Measurements from ENCODE around the gene BEST4.
A peak's percentile ranks its signal among the peaks of the same experiment; 100 is the strongest.
"Not testable (repeated sequence)": the region's sequence is repeated elsewhere in the genome, so short reads cannot be mapped to it uniquely, and the experiment has no call there.

BEST4 gene

DNA sequence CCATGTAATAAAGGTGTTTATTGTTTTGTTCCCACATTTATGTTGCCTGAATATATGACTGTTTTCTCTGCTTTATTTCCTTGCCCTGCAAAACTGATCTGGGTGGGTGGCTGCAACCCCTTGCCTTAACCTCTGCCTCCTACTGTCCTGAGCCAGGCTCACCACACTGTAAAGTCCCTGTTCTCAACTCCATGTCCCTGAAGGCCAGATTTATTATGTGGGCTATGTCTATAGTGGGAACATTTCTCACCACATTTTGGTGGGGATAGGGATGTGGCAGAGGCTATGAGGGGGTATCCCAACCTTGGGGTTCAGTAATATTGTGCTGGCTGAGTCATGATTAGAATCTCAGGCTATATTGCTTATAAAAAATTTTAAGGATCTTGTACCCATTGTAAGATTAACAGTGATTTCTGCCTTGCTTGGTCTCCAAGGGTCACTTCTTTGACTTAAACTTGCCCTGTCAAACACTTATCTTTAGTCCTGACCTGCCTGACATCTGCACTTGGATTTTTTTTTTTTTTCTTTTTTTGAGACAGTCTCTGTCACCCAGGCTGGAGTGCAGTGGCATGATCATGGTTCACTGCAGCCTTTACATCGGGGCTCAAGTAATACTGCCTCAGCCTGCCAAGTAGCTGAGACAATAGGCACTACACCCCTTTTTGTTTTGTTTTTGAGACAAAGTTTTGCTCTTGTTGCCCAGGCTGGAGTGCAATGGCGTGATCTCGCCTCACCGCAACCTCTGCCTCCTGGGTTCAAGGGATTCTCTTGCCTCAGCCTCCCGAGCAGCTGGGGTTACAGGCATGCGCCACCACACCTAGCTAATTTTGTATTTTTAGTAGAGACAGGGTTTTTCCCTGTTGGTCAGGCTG, 9.0 kb downstream of the BEST4 start:
- no peak for DNase-seq (ENCODE audit: low read depth in 2 of 2)

DNA sequence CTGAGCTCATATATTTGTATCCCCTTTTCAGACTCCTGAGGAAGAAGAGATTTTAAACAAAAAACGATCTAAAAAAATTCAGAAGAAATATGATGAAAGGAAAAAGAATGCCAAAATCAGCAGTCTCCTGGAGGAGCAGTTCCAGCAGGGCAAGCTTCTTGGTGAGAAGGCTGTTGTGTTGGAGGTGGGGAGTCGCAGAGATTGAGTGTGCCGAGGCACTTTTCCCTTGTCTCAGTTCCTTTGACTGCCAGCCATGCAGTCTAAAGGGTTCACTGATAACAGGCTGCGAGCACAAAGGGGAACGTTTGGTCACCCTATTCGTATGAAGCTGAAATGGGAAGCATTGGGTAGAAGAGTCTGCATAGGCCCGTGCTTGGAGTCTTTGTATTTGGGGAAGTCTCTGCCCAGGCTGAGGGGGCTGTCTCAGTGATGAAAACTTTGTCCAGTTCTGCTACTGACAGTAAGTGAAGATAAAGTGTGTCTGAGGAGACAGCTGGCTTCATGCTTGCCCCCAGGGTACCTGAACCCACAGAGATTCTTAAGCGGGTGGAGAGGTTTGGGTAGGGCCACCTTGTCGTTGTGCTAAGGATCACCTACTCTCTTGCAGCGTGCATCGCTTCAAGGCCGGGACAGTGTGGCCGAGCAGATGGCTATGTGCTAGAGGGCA, 9.9 kb downstream of the BEST4 start:
- DNase-seq (ENCODE audit: low read depth in 2 of 2) = no peak

DNA sequence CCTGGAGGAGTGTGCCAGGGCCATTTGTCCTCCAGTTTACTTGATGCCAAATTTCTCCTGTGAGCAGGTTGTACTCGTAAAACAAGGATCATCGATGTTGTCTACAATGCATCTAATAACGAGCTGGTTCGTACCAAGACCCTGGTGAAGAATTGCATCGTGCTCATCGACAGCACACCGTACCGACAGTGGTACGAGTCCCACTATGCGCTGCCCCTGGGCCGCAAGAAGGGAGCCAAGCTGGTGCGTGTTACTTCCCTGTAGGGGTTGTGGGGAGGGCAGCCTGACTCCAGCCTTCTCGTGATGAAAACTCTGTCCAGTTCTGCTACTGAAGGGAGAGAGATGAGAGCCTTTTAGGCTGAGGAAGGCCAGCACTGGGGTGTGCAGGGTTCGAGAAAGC, 10.4 kb downstream of the BEST4 start:
- no peak for DNase-seq (ENCODE audit: low read depth in 2 of 2)

DNA sequence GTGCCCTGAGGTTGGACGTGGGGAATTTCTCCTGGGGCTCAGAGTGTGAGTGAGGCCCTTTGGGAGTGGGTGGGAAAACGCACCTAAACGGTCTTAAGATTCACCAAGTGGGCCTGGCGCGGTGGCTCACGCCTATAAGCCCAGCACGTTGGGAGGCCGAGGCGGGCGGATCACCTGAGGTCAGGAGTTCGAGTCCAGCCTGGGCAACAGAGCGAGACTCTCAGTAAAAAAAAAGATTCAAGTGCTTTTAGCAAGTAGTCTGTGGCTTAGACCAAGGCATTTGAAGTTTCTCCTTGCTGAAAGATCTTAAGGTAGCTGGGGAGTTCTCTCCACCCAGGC, 11.3 kb downstream of the BEST4 start:
- DNase-seq (ENCODE audit: low read depth in 2 of 2) = no peak

GRCh38 chr1:44775930-44776729, 11.8 kb downstream of the BEST4 start:
- DNase-seq (ENCODE audit: low read depth in 2 of 2) = no peak

- peak; percentile 76 to 82 for DNase-seq (ENCODE audit: low read depth in 2 of 2)
Measured at GRCh38 chr1:44775078-44775929, 12.7 kb downstream of the BEST4 start, which contains the start of gene RPS8. RPS8 (plus strand) TSS chr1:44775540; CDS start chr1:44775597, 57 bp downstream.

DNA sequence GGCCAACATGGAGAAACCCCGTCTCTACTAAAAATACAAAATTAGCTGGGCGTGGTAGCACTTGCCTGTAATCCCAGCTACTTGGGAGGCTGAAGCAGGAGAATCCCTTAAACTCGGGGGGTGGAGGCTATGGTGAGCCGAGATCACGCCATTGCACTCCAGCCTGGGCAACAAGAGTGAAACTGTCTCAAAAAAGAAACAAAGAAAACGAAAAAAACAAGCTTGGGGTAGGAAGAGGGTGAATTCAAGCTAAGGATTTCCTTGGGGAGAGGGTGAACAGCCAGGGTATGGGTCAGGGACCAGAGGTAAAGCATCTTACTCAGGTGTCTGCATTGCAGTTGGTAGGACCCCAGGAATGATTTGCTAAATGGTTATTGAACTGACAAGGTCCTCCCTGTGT, 21.5 kb downstream of the BEST4 start:
- not testable (repeated sequence) for DNase-seq (ENCODE audit: low read depth in 2 of 2)

DNA sequence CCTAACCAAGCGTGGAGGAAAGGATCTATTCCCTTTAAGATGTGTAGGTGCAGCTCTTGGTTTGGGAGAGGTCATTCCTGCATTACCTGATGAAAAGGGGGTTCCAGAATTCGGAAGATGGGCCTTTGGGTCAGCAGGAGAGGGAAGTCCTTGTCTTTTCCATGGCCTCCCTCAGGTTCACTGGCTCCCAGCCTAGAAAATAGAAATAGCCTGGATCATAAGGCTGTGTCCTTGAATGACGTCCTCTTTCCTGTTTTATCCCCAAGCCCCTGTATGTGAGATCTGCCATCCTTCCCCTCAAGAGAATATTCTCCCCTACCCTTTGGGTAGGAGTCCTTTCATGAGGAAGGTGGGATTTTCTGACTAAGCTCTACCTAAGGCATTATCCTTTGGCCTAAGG, 27.1 kb downstream of the BEST4 start:
- no peak for DNase-seq (ENCODE audit: low read depth in 2 of 2)

DNA sequence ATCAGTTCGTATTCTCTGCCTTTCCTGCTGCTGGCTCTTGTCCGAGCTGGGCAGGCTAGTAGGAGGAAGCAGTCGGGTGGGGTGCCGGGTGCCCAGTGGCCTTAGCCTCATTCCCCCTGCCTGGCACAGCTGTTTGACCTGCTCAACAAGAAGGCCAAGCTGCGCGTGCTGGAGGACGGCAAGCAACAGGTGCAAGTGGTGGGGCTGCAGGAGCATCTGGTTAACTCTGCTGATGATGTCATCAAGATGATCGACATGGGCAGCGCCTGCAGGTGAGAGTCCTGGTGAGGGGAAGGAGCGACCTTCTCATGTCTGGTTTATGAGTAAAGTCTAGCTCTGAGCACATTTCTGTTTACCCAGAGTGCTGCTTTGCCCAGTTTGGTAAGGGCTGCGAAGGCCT, 28.9 kb downstream of the BEST4 start:
- no peak for DNase-seq (ENCODE audit: low read depth in 2 of 2)

DNA sequence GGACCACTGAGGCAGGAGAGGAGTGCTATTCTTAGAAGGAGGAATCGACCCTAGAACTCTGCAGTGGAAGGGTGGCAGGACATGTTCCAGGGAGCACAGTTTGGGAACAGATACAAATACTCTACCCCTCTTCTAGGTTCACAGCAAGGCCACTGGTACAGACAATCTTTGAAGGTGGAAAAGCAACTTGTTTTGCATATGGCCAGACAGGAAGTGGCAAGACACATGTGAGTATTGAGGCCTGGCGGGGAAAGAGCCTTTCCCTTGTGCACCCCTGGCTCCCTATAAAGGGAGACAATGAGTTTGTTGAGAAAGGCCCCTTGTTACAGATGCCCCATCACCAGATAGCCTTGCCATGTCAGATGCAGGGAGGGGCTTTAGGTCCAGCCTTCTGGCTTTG, 30.6 kb downstream of the BEST4 start:
- DNase-seq (ENCODE audit: low read depth in 2 of 2) = no peak

- no peak for DNase-seq (ENCODE audit: low read depth in 2 of 2)
Measured at GRCh38 chr1:44747878-44748277, 40.1 kb downstream of the BEST4 start.

GRCh38 chr1:44743211-44743610, 44.8 kb downstream of the BEST4 start:
- no peak for DNase-seq (ENCODE audit: low read depth in 2 of 2)

- DNase-seq (ENCODE audit: low read depth in 2 of 2) = no peak
Measured at GRCh38 chr1:44740179-44740617, 47.8 kb downstream of the BEST4 start.

DNA sequence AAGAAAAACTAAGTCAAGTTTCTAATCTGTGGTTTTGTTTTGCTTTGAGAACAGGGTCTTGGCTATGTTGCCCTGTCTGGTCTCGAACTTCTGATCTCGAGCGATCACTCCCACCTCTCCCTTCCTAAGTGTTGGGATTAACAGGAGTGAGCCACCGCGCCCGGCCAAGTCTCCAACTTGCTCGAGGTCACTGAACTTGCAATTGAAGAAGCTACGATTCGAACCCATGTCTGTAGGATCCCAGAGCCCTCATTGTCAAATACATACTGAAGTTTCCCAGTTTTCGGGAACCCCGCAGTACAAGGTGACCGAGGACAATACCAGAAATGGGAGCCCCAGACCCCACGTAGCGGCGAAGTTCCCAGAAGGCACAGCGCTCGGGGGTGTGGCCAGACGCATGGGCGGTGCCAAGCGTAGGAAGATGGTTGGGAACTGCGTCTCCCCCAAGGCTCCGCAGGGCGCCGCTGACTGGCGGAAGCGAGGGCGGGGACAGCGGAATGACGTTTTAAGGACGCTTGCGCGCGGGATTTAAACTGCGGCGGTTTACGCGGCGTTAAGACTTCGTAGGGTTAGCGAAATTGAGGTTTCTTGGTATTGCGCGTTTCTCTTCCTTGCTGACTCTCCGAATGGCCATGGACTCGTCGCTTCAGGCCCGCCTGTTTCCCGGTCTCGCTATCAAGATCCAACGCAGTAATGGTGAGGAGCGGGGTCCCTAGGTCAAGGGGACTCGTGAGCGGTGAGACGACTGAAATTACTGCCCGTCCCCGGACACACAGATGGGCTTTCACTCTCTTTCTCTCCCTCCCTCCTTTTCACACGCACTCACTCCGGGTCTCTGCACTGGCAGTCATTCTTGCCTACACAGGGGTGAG, 48.4 kb downstream of the BEST4 start, which contains the start of gene KIF2C:
Gene KIF2C, plus strand, starts transcription at position 531 of the 872 bp plus-strand sequence. Its CDS starts 96 bp downstream, at position 627.
- peak; percentile 90 to 92 for DNase-seq (ENCODE audit: low read depth in 2 of 2)

DNA sequence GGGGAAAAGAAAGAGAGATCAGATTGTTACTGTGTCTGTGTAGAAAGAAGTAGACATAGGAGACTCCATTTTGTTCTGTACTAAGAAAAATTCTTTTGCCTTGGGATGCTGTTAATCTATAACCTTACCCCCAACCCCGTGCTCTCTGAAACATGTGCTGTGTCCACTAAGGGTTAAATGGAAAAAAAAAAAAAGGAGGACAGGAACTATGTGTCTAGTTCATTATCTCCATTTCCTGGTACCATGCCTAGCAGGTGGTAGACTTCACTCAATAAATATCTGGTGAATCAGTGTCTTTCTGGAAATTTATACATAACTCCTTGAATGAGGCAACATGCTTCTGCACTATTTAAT, 49.0 kb downstream of the BEST4 start:
- DNase-seq (ENCODE audit: low read depth in 2 of 2) = not testable (repeated sequence)

GRCh38 chr1:44735992-44736391, 52.0 kb downstream of the BEST4 start:
- no peak for DNase-seq (ENCODE audit: low read depth in 2 of 2)

DNA sequence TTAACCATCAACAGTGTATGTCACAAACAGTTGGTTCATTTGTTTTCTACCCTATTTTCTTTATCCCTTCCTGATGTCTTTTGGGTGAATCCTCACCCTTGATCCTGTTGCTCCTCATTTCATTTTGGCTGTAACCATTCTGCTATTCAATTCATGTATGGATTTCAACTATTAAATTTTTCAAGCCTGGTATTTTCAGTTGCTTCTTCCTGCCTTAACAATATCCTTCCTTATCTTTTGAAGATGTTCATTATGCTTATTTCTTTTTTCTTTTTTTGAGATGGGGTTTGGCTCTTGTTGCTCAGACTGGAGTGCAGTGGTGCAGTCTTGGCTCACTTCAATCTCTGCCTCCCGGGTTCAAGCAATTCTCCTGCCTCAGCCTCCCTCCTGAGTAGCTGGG, 54.2 kb downstream of the BEST4 start:
- DNase-seq (ENCODE audit: low read depth in 2 of 2) = no peak
